ENCODE results near the gene NUDT6. TPM values are rescaled to one million over a fixed set of nuclear protein-coding genes. Genes with fewer than 3 reads are reported as not detected.

The NUDT6 gene
- polyA plus RNA-seq, 1 of the 3 experiments (the other 2 are of a cell fraction), result 10.1 TPM

GRCh38 chr4:122898370-122899150 lies 23.8 kb downstream of the NUDT6 start (continued):
- no peak for TF ChIP-seq CTCF (IDR thresholded peaks at IDR 0.05)
- TF ChIP-seq EZH2phosphoT487 (IDR thresholded peaks at IDR 0.05; ENCODE audit: borderline replicate concordance, low read depth), result no peak
- TF ChIP-seq YY1 (IDR thresholded peaks at IDR 0.05; ENCODE audit: low read depth), result no peak
- TF ChIP-seq RCOR1 (IDR thresholded peaks at IDR 0.05; ENCODE audit: low read length), result no peak
- TF ChIP-seq SMC3 (IDR thresholded peaks at IDR 0.05; ENCODE audit: low read depth, low read length), result no peak
- TF ChIP-seq TAF1 (IDR thresholded peaks at IDR 0.05; ENCODE audit: borderline replicate concordance, low read depth, low read length), result no peak
- peak; percentile 92 for TF ChIP-seq NFIC (IDR thresholded peaks at IDR 0.05; ENCODE audit: borderline replicate concordance)
- TF ChIP-seq MXI1 (IDR thresholded peaks at IDR 0.05; ENCODE audit: low read depth, low read length), result no peak
- TF ChIP-seq JUND (IDR thresholded peaks at IDR 0.05), result peak; percentile 96

- Histone ChIP-seq H2AFZ (ENCODE audit: low read depth) (no peak overlapping the region), H3K4me3 (ENCODE audit: low read depth in 2 of 2, low read length in 1 of 2) (no peak overlapping the region; a peak in 1 of 4 replicates), H3K79me2 (ENCODE audit: insufficient read depth) (peaks cover 62% of the 10 kb centered on the region), H3F3A (replicated peaks; ENCODE audit: insufficient read depth) (peaks cover 76% of the 10 kb centered on the region), H3K4me2 (peak overlapping the region; percentile 46; the same call in 1 of the 2 replicates), H3K9me3 (no peaks in the 10 kb centered on the region), H4K20me1 (ENCODE audit: insufficient read depth) (no peaks in the 10 kb centered on the region), H3K4me1 (ENCODE audit: control insufficient read depth in 1 of 2, insufficient read depth in 2 of 2, low read depth in 1 of 2, low read length in 1 of 2) (peaks cover 3 to 55% of the 10 kb centered on the region in 2 experiments; a peak in 3 of 4 replicates), H3K27ac (ENCODE audit: low read depth in 2 of 2, low read length in 1 of 2) (peak overlapping the region; percentile 28 to 92; a peak in 3 of 4 replicates), H3K9ac (peak overlapping the region; percentile 43; the same call in 1 of the 2 replicates), H3K9me2 (no peaks in the 10 kb centered on the region), H3K27me3 (ENCODE audit: insufficient read depth) (no peaks in the 10 kb centered on the region), H3K36me3 (replicated peaks in 1 of 2; ENCODE audit: control insufficient read depth in 1 of 2, insufficient read depth in 2 of 2, low read length in 1 of 2) (peaks cover 41 to 45% of the 10 kb centered on the region in 2 experiments)
- POLR2A ChIA-PET, result no interaction called here
- TF ChIP-seq JUND (IDR thresholded peaks at IDR 0.05) (no peak), REST (IDR thresholded peaks at IDR 0.05; ENCODE audit: low read depth, low read length) (no peak), YY1 (IDR thresholded peaks at IDR 0.05; ENCODE audit: low read depth) (no peak), ELF1 (IDR thresholded peaks at IDR 0.05) (no peak), TCF12 (IDR thresholded peaks at IDR 0.05) (no peak)
- DNase-seq, result no peak
- CTCF ChIA-PET, result interaction anchor here (1.2 to 5.8 kb wide), 4 partner anchors 11 to 138 kb away, joined by 3 to 20 read pairs (median 4); no protein-coding TSS in a partner anchor
- 44% methylated on average over 1 of the region's 1 CpG for WGBS (ENCODE audit: low lambda C conversion rate)
These were observed 26.1 kb downstream of the NUDT6 start for GRCh38 chr4:122896270-122896669.

Measured in SK-N-SH (cell line).